Large intestine (tissue), 3 donors: ENCODE data around the gene SMARCE1. TPM values are rescaled to one million over a fixed set of nuclear protein-coding genes. Genes with fewer than 3 reads are reported as not detected.

Experiments used
- DNase-seq, 2 donors: peaks; one replicate each; pipeline versions ENCODE4 v3.0.0 to v3.0.0-alpha.2; 2013
- H3K27ac ChIP-seq: one replicate; pipeline ENCODE4 v1.5.1; 2013; ENCODE audit warnings: low read length
- H3K27me3 ChIP-seq: 2 replicates; pipeline ENCODE4 v1.6.1; 2013; ENCODE audit warnings: low read length; ENCODE audit not compliant: control insufficient read depth, insufficient read depth
- H3K36me3 ChIP-seq: 2 replicates; pipeline ENCODE4 v1.6.1; 2013; ENCODE audit warnings: low read length; ENCODE audit not compliant: control insufficient read depth, insufficient read depth
- H3K4me1 ChIP-seq: one replicate; pipeline ENCODE4 v1.6.1; 2013; ENCODE audit warnings: low read length; ENCODE audit not compliant: control insufficient read depth, insufficient read depth
- H3K4me3 ChIP-seq: one replicate; pipeline ENCODE4 v1.5.1; 2013; ENCODE audit warnings: low read length
- H3K9me3 ChIP-seq: one replicate; pipeline ENCODE4 v1.6.1; 2013; ENCODE audit warnings: mild to moderate bottlenecking, low read depth, low read length, moderate library complexity; ENCODE audit not compliant: control insufficient read depth
- WGBS: methylation state at CpG from one replicate; pipeline ENCODE4 v1.1.5; 2013; ENCODE audit warnings: low lambda C conversion rate; ENCODE audit not compliant: insufficient coverage; 5-methylcytosine and 5-hydroxymethylcytosine counted together
- polyA plus RNA-seq: library from polyadenylated mRNA; unstranded; fragments of 120-200 nt; gene quantifications from one replicate; pipeline ENCODE4 v1.2.1, GENCODE V29; 2013

The SMARCE1 gene
- polyA plus RNA-seq, 1 donor = 127 TPM

DNA sequence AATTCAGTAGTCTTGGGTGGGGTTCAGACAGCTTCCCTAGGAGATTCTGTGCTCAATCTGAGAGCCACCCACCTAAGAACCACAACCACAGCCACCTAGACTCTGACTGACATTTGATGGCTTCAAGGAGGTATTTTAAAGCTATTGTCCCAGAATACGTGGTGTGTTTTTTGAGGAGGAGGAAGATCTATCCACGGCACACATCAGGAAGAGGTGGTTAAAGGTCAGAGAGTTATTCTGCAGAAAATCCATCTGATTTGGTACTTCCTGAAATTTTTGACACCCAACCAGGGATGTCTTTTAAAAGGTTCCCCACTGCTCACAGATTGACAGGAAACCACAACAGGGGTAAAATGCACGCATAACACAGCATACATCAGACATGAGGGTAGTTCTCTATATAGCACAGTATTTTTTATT lies 25.1 kb downstream of the SMARCE1 start:
- H3K36me3 ChIP-seq = no peaks in the 10 kb centered on the region
- H3K27ac ChIP-seq = no peak overlapping the region
- no peaks in the 10 kb centered on the region for H3K27me3 ChIP-seq
- peaks cover 16% of the 10 kb centered on the region for H3K4me1 ChIP-seq
- no CpG with 5 or more reads among the region's 3 CpGs for WGBS
- no peak overlapping the region for H3K4me3 ChIP-seq
- H3K9me3 ChIP-seq = no peaks in the 10 kb centered on the region
- no peak for DNase-seq

DNA sequence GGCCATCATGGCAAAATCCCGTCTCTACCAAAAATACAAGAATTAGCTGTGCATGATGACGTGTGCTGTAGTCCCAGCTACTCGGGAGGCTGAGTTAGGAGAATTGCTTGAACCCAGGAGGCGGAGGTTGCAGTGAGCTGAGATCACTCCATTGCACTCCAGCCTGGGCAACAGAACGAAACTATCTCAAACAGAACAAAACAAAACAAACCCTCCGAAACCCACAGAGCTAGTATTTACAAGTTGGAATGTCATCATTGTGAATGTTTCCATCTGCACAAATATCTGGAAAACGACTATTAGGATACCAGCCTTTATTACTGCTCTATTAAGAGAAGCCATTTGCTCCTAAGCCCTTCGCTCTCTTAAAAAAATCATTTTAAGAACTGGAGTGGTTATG lies 26.0 kb downstream of the SMARCE1 start:
- Histone ChIP-seq H3K27me3 (no peaks in the 10 kb centered on the region), H3K9me3 (no peaks in the 10 kb centered on the region), H3K36me3 (no peaks in the 10 kb centered on the region), H3K4me1 (peaks cover 16% of the 10 kb centered on the region), H3K4me3 (no peak overlapping the region), H3K27ac (no peak overlapping the region)
- 60% methylated on average over 1 of the region's 8 CpGs for WGBS
- DNase-seq = no peak

DNA sequence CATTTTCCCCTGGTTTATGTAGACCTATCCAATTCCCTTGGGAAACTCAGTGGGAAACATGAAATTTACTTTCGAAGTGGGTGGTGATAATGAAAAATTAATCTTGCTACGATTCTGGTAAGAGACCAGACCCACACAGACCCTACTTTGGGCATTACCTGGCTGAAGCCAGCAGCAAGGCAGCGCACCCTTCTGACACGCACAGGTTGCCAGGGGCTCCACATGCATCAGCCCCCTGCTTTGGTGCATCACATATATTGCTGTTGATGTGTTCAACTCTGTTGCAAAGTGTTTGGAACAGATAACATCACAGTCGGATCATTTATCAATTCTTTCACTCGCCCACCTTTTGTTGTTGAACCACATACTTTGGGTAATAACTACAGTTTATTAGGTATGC lies 26.6 kb downstream of the SMARCE1 start:
- DNase-seq = no peak
- H3K4me3 ChIP-seq = no peak overlapping the region
- 90% methylated on average over 2 of the region's 6 CpGs for WGBS
- H3K27ac ChIP-seq = no peak overlapping the region
- no peaks in the 10 kb centered on the region for H3K36me3 ChIP-seq
- H3K9me3 ChIP-seq = no peaks in the 10 kb centered on the region
- no peaks in the 10 kb centered on the region for H3K27me3 ChIP-seq
- H3K4me1 ChIP-seq = peaks cover 16% of the 10 kb centered on the region

DNA sequence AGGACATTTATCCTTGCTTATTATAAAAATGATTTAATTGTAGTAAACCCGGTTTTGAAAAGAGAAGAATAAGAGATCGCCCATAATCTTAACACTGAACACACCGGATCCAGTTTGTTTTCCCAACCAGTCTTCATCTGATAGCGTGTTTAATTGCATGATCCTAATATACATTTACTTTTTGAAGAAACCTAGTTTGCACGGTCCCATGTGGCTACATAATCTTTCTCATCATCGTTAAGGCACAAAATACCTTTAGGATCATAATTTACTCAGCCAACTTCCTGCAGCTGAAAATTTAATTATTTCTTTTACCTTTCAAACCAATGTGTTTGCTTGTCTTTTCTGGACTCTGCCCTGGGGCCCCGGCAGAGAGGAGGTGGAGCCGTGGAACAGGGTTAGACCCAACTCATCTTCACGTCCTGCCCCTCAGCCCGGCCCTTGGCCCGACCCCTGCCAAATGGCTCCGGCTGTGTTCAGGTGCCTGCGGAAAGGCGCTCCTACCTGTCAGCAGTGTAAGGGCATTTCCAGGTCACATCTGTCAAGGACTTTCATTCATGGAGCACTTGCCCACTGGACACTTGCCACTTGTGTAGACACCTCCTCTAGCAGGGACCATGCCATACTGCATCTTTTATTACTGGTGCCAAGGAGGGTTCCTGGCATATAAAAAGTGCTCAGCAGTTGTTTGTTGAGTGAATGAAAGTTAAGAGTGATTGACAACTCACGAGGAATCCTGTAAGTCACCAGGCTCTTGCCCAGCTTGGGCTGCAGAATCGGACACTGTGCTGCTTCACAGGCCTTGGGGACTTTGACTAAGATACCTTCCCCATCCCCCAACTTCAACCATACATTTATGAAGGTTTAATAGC lies 28.6 kb downstream of the SMARCE1 start:
- H3K4me1 ChIP-seq = peaks cover 16% of the 10 kb centered on the region
- peak; percentile 58 to 84 for DNase-seq
- no peaks in the 10 kb centered on the region for H3K9me3 ChIP-seq
- peak overlapping the region; percentile 20 for H3K27ac ChIP-seq
- WGBS = 25% methylated on average over 3 of the region's 16 CpGs
- H3K4me3 ChIP-seq = no peak overlapping the region
- H3K36me3 ChIP-seq = no peaks in the 10 kb centered on the region
- H3K27me3 ChIP-seq = no peaks in the 10 kb centered on the region

DNA sequence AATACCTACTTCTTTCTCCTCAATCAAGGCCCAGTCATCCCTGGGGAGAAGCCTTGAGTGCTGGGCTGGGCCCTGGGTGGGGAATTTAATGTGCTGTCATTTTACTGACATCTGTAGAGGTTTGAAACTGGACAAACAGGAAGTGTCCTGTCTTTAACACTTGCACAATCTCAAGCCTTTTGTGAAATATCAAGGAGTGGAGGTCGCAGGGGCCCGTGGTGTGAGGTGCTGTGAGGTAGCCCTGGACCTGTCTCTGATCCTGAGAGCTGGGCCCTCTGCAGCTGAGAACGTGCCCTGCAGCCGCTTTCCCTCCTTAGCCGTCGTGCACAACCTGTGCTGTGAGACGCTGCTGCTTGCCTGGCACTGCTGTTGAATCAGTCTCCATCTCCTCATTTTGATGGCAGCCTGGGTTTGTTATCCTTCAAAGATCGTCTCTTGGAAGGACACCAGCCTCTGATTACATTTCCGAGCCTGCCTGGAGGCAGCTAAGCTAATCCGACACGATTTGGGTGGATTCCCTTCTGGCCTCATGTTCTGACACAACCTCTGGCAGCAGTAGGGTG lies 29.9 kb downstream of the SMARCE1 start:
- no CpG with 5 or more reads among the region's 11 CpGs for WGBS

DNA sequence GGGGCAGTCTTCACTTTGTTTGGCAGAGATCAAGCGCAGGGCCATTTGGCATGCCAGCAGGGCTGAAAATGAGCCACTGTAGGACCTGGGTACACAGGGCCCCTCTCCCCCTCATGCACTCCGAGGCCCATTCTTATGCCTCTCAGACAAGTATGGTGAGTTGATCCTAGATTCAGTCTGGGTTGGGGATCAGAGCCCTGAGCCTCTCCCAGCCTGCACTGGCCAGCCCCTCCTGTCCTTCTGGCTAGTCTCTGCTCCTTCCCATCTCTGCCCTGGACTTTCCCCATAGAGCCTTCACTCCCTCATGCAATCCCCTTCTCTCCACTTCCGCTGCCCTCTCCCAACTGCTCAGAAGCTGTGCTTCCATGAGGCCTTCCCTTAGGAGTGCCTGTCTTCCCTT lies 31.0 kb downstream of the SMARCE1 start:
- no CpG with 5 or more reads among the region's 3 CpGs for WGBS
- Histone ChIP-seq H3K36me3 (no peaks in the 10 kb centered on the region), H3K9me3 (no peaks in the 10 kb centered on the region), H3K4me1 (peaks cover 16% of the 10 kb centered on the region), H3K27me3 (peaks cover 2% of the 10 kb centered on the region), H3K4me3 (no peak overlapping the region), H3K27ac (no peak overlapping the region)
- no peak for DNase-seq

More for the DNA sequence above, 29.9 kb downstream of the SMARCE1 start:
- Histone ChIP-seq H3K27me3 (peaks cover under 1% of the 10 kb centered on the region), H3K27ac (no peak overlapping the region), H3K9me3 (no peaks in the 10 kb centered on the region), H3K36me3 (no peaks in the 10 kb centered on the region), H3K4me3 (no peak overlapping the region), H3K4me1 (peaks cover 16% of the 10 kb centered on the region)
- DNase-seq = peak in 1 of 2 donors; percentile 32

DNA sequence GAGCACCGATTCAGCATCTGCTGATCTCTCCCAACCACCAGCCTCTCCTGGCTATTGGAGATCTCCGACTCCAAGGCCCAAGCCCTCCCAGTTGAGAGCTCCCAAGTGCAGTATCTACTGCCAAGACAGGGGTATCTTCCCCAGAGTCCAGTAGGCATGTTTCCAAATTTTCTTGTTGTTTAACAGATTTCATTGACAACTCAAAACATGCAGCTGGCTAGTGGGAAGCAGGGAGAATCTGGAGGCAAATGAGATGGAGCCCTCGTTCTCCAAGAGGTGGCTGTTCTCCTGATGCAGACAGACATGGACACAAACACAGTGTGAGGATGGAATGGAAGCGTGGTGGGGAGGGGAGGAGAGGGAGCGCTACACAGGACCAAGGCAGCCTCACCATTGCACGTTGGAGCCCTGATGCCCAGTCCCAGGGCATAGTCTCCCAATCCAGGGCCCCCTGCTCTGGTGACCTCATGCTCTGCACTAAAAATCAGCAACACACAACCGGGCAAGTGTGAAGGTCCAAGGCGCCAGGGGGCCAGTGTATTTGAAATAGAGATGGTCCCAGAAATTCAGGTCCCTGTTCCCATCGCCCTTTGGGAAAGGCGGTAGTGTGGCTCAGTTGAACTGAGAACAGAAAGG lies 31.7 kb downstream of the SMARCE1 start:
- Histone ChIP-seq H3K27me3 (peaks cover 2% of the 10 kb centered on the region), H3K27ac (no peak overlapping the region), H3K4me1 (peaks cover 16% of the 10 kb centered on the region), H3K4me3 (no peak overlapping the region), H3K9me3 (no peaks in the 10 kb centered on the region), H3K36me3 (no peaks in the 10 kb centered on the region)
- no CpG with 5 or more reads among the region's 10 CpGs for WGBS
- DNase-seq = no peak

DNA sequence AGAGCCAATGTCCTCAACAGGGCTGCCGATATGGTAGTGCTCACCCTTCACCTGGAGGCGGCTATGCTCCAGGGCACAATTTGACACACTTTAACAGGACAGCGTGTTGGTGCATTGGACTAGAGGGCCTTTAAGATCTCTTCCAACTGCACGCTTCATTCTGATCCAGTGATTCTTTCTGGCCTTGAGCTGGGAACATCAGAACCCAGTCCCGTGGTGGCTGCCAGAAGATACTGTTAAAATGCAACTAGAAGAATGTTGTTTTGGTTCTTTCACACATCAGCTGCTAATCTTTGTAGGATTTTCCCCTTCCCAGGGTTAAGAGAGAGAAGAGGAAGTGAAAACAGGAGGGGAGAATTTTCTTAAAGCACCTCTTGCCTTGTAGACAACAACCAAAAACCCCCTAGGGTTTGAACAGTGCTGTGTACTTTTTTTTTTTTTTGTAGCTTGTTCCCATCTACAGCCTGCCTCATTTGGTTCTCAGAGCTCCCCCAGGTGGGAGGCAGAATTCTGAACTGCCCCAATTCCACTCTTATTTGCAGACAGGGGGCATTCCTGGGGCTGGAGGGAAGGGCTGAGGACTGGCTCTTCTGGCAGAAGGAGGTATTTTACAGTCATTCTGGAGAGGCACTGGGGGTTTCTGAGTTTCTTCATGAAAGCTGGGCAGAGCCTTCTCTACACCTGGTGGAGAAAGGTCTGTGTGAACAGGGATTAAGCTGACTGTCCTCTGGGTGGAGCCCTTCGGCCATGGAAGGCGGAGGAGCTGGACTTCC lies 32.4 kb downstream of the SMARCE1 start:
- H3K4me3 ChIP-seq = no peak overlapping the region

DNA sequence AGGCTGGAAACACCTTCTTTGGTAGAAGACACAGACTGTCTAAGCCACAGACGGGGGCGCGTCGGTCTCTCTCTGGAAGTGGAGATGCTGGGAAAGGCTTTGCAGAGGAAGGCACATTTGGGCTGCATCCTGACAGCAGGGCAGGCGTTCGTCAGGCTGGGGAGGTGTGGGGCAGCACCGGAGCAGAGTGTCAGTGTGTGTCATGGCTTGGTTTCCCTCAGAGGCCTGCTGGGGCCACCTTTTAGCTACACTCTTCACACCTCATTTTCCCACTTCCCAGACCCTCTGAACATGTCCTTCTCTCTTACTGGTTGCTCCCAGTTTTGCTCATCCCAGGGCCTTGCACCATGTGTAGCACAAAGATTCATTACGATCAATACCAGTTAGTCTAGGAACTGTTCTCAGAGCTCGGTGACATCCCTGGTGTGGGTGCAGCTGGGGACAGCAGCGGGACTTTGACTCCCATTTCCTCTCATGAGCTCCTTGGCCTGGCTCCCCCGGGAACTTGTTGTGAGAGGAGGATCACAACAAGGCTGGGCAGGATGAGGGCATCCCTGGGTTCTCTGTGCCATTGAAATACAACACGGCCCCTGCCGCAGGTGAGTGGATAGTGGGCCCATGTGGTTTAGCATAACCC lies 33.1 kb downstream of the SMARCE1 start:
- H3K4me3 ChIP-seq = no peak overlapping the region
- WGBS = no CpG with 5 or more reads among the region's 13 CpGs
- no peaks in the 10 kb centered on the region for H3K36me3 ChIP-seq
- peaks cover 2% of the 10 kb centered on the region for H3K27me3 ChIP-seq
- DNase-seq = no peak
- peaks cover 14% of the 10 kb centered on the region for H3K4me1 ChIP-seq
- no peak overlapping the region for H3K27ac ChIP-seq
- no peaks in the 10 kb centered on the region for H3K9me3 ChIP-seq

More for the DNA sequence above, 32.4 kb downstream of the SMARCE1 start:
- H3K36me3 ChIP-seq = no peaks in the 10 kb centered on the region
- WGBS = no CpG with 5 or more reads among the region's 7 CpGs
- H3K9me3 ChIP-seq = no peaks in the 10 kb centered on the region
- H3K27ac ChIP-seq = no peak overlapping the region
- peaks cover 2% of the 10 kb centered on the region for H3K27me3 ChIP-seq
- DNase-seq = peak; percentile 47 to 54
- peaks cover 16% of the 10 kb centered on the region for H3K4me1 ChIP-seq
